Mucosa of stomach (tissue), 1 donor: ENCODE results near the gene DVL1.

Source experiments
- H3K27me3 ChIP-seq: one replicate; pipeline ENCODE4 v1.7.0; 2013; ENCODE audit warnings: mild to moderate bottlenecking, low read length; ENCODE audit not compliant: control insufficient read depth, insufficient read depth
- H3K36me3 ChIP-seq: one replicate; pipeline ENCODE4 v1.7.0; 2013; ENCODE audit warnings: low read length; ENCODE audit not compliant: control insufficient read depth, insufficient read depth
- H3K4me1 ChIP-seq: one replicate; pipeline ENCODE4 v1.7.0; 2013; ENCODE audit warnings: mild to moderate bottlenecking, low read length; ENCODE audit not compliant: control insufficient read depth, insufficient read depth
- H3K4me3 ChIP-seq: one replicate; pipeline ENCODE4 v1.7.0; 2013; ENCODE audit warnings: low read length
- H3K9ac ChIP-seq: one replicate; pipeline ENCODE4 v1.7.0; 2013; ENCODE audit warnings: mild to moderate bottlenecking, low read length, moderate library complexity
- H3K9me3 ChIP-seq: one replicate; pipeline ENCODE4 v1.7.0; 2013; ENCODE audit warnings: mild to moderate bottlenecking, low read length, moderate library complexity; ENCODE audit not compliant: control insufficient read depth
- donor health status: Pancreatic carcinoma.

DVL1 gene

GRCh38 chr1:1299686-1300351 is 49.4 kb downstream of the DVL1 start:
- Histone ChIP-seq H3K27me3 (no peaks in the 10 kb centered on the region), H3K9ac (no peak overlapping the region)

GRCh38 chr1:1298861-1299685 is 50.1 kb downstream of the DVL1 start:
- Histone ChIP-seq H3K27me3 (no peaks in the 10 kb centered on the region), H3K9ac (no peak overlapping the region), H3K9me3 (no peaks in the 10 kb centered on the region), H3K4me3 (no peak overlapping the region), H3K36me3 (no peaks in the 10 kb centered on the region), H3K4me1 (peaks cover 12% of the 10 kb centered on the region)

More at GRCh38 chr1:1299686-1300351, 49.4 kb downstream of the DVL1 start:
- H3K4me1 ChIP-seq: peaks cover 20% of the 10 kb centered on the region
- no peak overlapping the region for H3K4me3 ChIP-seq
- no peaks in the 10 kb centered on the region for H3K36me3 ChIP-seq
- H3K9me3 ChIP-seq: no peaks in the 10 kb centered on the region

GRCh38 chr1:1297802-1298424 is 51.3 kb downstream of the DVL1 start:
- no peaks in the 10 kb centered on the region for H3K9me3 ChIP-seq
- no peaks in the 10 kb centered on the region for H3K36me3 ChIP-seq
- H3K9ac ChIP-seq: no peak overlapping the region
- H3K27me3 ChIP-seq: no peaks in the 10 kb centered on the region
- H3K4me3 ChIP-seq: no peak overlapping the region
- peaks cover under 1% of the 10 kb centered on the region for H3K4me1 ChIP-seq

- H3K9me3 ChIP-seq: no peaks in the 10 kb centered on the region
These were observed 52.9 kb downstream of the DVL1 start for GRCh38 chr1:1296070-1297061.

GRCh38 chr1:1295154-1295923 is 53.9 kb downstream of the DVL1 start:
- H3K4me3 ChIP-seq: no peak overlapping the region
- H3K27me3 ChIP-seq: peaks cover 5% of the 10 kb centered on the region
- peaks cover 18% of the 10 kb centered on the region for H3K4me1 ChIP-seq
- H3K9me3 ChIP-seq: no peaks in the 10 kb centered on the region
- no peak overlapping the region for H3K9ac ChIP-seq
- no peaks in the 10 kb centered on the region for H3K36me3 ChIP-seq

More at GRCh38 chr1:1296070-1297061, 52.9 kb downstream of the DVL1 start:
- Histone ChIP-seq H3K4me1 (peaks cover 8% of the 10 kb centered on the region), H3K36me3 (no peaks in the 10 kb centered on the region), H3K9ac (no peak overlapping the region), H3K27me3 (peaks cover 3% of the 10 kb centered on the region), H3K4me3 (no peak overlapping the region)

GRCh38 chr1:1294250-1294890 is 54.8 kb downstream of the DVL1 start:
- peaks cover 19% of the 10 kb centered on the region for H3K4me1 ChIP-seq
- H3K4me3 ChIP-seq: no peak overlapping the region
- no peak overlapping the region for H3K9ac ChIP-seq
- no peaks in the 10 kb centered on the region for H3K9me3 ChIP-seq
- H3K27me3 ChIP-seq: peaks cover 5% of the 10 kb centered on the region
- no peaks in the 10 kb centered on the region for H3K36me3 ChIP-seq

GRCh38 chr1:1293263-1294249 is 55.7 kb downstream of the DVL1 start:
- Histone ChIP-seq H3K4me3 (no peak overlapping the region), H3K4me1 (peaks cover 19% of the 10 kb centered on the region), H3K9me3 (no peaks in the 10 kb centered on the region), H3K27me3 (peaks cover 5% of the 10 kb centered on the region), H3K36me3 (no peaks in the 10 kb centered on the region), H3K9ac (no peak overlapping the region)

- Histone ChIP-seq H3K9me3 (no peaks in the 10 kb centered on the region), H3K36me3 (no peaks in the 10 kb centered on the region), H3K4me3 (no peak overlapping the region), H3K9ac (no peak overlapping the region), H3K27me3 (peaks cover 5% of the 10 kb centered on the region), H3K4me1 (peaks cover 19% of the 10 kb centered on the region)
These were observed 56.4 kb downstream of the DVL1 start for GRCh38 chr1:1292851-1293250.

- Histone ChIP-seq H3K27me3 (peaks cover 8% of the 10 kb centered on the region), H3K4me3 (no peak overlapping the region), H3K36me3 (no peaks in the 10 kb centered on the region), H3K9me3 (no peaks in the 10 kb centered on the region), H3K9ac (no peak overlapping the region), H3K4me1 (peaks cover 19% of the 10 kb centered on the region)
These were observed 56.8 kb downstream of the DVL1 start for GRCh38 chr1:1292442-1292779.
